ENCODE results near the gene TGFB1I1. TPM values are rescaled to one million over a fixed set of nuclear protein-coding genes. Genes with fewer than 3 reads are reported as not detected.

TGFB1I1 gene
- total and polyA plus RNA-seq, 7 donors: 4.5 to 11.5 (median 8.3) TPM

DNA sequence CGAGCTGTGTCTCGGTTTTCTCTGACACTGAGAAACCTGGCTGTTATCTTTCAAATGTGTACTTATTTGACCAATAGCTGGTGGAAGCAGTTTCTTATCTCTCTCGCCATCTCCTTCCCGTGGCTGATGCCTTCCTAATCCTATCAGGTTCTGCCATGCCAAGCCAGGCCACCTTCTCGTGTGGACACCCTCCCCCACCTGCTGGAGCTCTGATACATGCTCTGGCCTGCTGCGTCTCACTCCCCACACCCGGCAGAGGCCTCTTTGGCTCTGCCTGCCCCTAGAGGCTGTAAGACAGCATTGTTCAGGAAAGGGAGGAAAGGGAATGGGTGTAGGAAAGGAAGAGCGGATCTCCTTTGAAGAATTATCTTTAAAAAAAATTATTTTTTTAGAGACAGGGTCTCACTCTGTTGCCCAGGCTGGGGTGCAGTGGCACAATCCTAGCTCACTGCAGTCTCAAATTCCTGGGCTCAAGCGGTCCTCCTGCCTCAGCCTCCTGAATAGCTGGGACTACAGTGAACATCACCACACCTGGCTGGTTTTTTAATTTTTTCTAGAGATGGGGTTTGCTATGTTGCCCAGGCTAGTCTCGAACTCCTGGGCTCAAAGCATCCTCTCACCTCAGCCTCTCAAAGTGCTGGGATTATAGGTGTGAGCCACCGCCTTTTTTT lies 20.1 kb upstream of the TGFB1I1 start:
- no peaks in the 10 kb centered on the region for H3K27me3 ChIP-seq (ENCODE audit: insufficient read depth in 3 of 3, low read length in 2 of 3)
- TF ChIP-seq, protein P1, sequence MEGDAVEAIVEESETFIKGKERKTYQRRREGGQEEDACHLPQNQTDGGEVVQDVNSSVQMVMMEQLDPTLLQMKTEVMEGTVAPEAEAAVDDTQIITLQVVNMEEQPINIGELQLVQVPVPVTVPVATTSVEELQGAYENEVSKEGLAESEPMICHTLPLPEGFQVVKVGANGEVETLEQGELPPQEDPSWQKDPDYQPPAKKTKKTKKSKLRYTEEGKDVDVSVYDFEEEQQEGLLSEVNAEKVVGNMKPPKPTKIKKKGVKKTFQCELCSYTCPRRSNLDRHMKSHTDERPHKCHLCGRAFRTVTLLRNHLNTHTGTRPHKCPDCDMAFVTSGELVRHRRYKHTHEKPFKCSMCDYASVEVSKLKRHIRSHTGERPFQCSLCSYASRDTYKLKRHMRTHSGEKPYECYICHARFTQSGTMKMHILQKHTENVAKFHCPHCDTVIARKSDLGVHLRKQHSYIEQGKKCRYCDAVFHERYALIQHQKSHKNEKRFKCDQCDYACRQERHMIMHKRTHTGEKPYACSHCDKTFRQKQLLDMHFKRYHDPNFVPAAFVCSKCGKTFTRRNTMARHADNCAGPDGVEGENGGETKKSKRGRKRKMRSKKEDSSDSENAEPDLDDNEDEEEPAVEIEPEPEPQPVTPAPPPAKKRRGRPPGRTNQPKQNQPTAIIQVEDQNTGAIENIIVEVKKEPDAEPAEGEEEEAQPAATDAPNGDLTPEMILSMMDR (IDR thresholded peaks at IDR 0.05): peak; percentile 49
- intact Hi-C loops (cut with DNase I): loop anchor here (5.0 to 10.0 kb wide), 2 partner anchors 237 to 345 kb away; partner anchors contain the start of genes BCKDK (in 1 of the 2), PYDC1 (in 1 of the 2) and TRIM72 (in 1 of the 2)
- peak; percentile 61 to 69 (median 64) for ATAC-seq
- H3K9me3 ChIP-seq: no peaks in the 10 kb centered on the region
- H3K27ac ChIP-seq: peak overlapping the region; percentile 100
- H3K4me3 ChIP-seq: no peak overlapping the region
- peak; percentile 61 to 80 for DNase-seq
- H3K4me1 ChIP-seq: peaks cover 53% of the 10 kb centered on the region
- WGBS, 3 donors: 49 to 58% (median 53%) methylated on average over 11 of the region's 11 CpGs
- no peaks in the 10 kb centered on the region for H3K36me3 ChIP-seq (ENCODE audit: insufficient read depth in 1 of 2, low read depth in 1 of 2)

DNA sequence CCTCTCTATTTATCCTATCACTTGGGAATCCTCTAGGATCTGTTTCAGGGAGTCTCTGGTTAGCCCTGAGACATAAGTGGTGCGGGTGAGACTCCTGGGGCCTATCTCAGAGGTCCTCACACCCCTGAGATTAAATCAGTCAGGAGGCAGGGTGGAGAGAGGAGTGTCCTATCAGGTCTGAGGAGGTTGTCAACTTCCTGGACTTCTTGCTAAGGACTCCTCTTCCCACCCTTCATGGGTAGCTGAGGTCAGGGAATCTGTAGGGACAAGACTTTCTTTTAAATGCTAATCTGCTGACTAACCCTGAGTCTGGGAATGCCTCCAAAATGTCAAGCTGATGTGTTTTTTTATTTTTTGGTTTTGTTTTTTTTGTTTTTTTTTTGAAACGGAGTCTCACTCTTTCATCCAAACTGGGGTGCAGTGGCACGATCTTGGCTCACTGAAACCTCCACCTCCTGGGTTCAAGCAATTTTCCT lies 19.3 kb upstream of the TGFB1I1 start:
- intact Hi-C loops (cut with DNase I): loop anchor here (5.0 to 10.0 kb wide), 2 partner anchors 238 to 345 kb away; partner anchors contain the start of genes BCKDK (in 1 of the 2), PYDC1 (in 1 of the 2) and TRIM72 (in 1 of the 2)
- H3K4me3 ChIP-seq: peak overlapping the region; percentile 49
- ATAC-seq: peak in 3 of 4 donors; percentile 27 to 48 (median 29)
- H3K27me3 ChIP-seq (ENCODE audit: insufficient read depth in 3 of 3, low read length in 2 of 3): no peaks in the 10 kb centered on the region
- WGBS, 3 donors: 53 to 70% (median 61%) methylated on average over 3 of the region's 3 CpGs
- H3K36me3 ChIP-seq (ENCODE audit: insufficient read depth in 1 of 2, low read depth in 1 of 2): peaks cover 0 to 3% of the 10 kb centered on the region in 2 donors
- peaks cover 62% of the 10 kb centered on the region for H3K4me1 ChIP-seq
- TF ChIP-seq, protein P1 (IDR thresholded peaks at IDR 0.05): no peak
- no peaks in the 10 kb centered on the region for H3K9me3 ChIP-seq
- DNase-seq: peak in 1 of 2 donors; percentile 41
- H3K27ac ChIP-seq: peak overlapping the region; percentile 100

DNA sequence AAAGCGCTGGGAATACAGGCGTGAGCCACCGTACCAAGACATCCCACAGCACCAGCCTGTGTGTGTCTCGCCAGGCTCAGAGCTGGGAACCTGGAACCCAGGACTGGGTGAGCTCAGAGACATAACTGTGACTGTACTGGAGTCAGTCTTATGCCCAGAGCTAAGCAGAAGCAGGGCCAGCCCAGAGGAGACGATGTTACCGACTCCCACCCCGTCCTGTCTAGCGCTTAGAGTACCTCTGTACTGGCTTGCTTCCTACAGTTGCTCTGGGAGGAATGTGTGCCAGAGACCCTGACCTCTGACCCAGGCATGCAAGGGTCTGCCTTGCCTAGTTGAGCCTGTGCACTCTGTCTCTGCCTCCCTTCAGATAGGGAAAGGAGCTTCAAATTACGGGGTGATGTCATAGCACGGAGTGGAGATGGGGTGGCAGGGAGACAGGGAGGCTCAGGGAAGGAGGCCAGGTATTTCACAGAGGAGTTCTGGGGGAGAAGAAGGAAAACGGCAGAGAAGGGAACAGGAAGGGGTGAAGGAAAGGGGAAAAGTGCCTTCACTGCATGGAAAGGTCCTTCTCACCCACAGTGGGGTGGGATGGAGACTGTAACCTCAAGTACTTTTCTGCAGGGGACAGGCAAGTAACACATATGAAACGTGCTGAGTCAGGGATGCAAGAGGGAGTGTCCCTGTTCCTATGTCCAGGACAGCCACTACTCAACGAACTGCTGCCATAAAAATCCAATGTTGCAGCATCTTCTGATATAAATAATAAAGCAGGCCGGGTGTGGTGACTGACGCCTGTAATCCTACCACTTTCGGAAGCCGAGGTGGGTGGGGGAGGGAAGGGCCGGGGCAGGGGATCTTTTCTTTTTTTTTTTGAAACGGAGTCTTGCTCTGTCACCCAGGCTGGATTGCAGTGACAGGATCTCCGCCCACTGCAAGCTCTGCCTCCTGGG lies 18.4 kb upstream of the TGFB1I1 start:
- intact Hi-C loops (cut with DNase I): loop anchor here (5.0 to 10.0 kb wide), 2 partner anchors 239 to 346 kb away; partner anchors contain the start of genes BCKDK (in 1 of the 2), PYDC1 (in 1 of the 2) and TRIM72 (in 1 of the 2)
- Histone ChIP-seq H3K27me3 (ENCODE audit: insufficient read depth in 3 of 3, low read length in 2 of 3) (no peaks in the 10 kb centered on the region), H3K4me3 (peak overlapping the region; percentile 49), H3K4me1 (peaks cover 67% of the 10 kb centered on the region), H3K36me3 (ENCODE audit: insufficient read depth in 1 of 2, low read depth in 1 of 2) (peaks cover 0 to 3% of the 10 kb centered on the region in 2 donors), H3K27ac (peak overlapping the region; percentile 100), H3K9me3 (no peaks in the 10 kb centered on the region)
- TF ChIP-seq, protein P1 (IDR thresholded peaks at IDR 0.05): no peak
- ATAC-seq (peak; percentile 58 to 77 (median 74)), DNase-seq (peak; percentile 77 to 87)
- WGBS, 3 donors: 29 to 46% (median 30%) methylated on average over 20 of the region's 20 CpGs

DNA sequence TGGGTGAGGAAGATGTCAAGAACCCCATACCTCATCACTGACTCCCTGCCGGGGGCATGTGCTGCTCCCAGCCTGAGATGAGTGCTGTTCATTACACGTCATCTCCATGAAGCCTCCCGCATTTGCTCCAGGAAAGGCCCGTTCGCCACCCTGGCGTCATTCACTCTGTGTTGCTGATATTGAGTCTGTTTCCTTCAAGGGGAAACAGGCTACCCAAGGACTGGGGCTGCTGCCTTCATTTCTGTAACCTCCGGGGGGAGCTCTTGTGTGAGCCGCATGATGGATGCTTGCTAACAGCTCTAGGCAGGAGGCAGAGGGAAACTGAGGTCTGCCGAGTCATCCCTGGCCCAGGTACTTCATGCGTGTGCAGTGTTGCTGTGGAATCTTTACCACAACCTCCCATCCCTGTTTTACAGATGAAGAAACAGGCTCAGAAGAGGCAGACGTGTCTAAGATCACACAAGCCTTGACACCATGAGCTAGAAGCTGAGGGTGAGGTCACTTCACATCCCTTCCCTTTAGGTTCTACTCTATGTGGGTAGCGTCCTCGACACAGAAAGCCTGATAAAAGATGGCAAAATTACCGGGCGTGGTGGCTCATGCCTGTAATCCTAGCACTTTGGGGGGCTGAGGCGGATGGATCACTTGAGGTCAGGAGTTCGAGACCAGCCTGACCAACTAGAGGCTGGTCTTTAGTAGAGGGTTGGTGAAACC lies 16.2 kb upstream of the TGFB1I1 start:
- Histone ChIP-seq H3K36me3 (ENCODE audit: insufficient read depth in 1 of 2, low read depth in 1 of 2) (peaks cover under 1 to 3% of the 10 kb centered on the region in 2 donors), H3K27ac (peak overlapping the region; percentile 100), H3K4me3 (peak overlapping the region; percentile 98), H3K4me1 (peaks cover 75% of the 10 kb centered on the region), H3K27me3 (ENCODE audit: insufficient read depth in 3 of 3, low read length in 2 of 3) (no peaks in the 10 kb centered on the region), H3K9me3 (no peaks in the 10 kb centered on the region)
- no peak for ATAC-seq
- intact Hi-C loops (cut with DNase I): loop anchor here in 1 of 2 donors (10.0 kb wide), 1 partner anchor 241 kb away; the partner anchor contains the start of genes PYDC1 and TRIM72
- DNase-seq: peak in 1 of 2 donors; percentile 48
- 67 to 76% (median 69%) methylated on average over 17 of the region's 17 CpGs for WGBS, 3 donors
- TF ChIP-seq, protein P1 (IDR thresholded peaks at IDR 0.05): peak; percentile 9

Data from psoas muscle (tissue), 8 donors.